ENCODE measurements around the gene GPR85. TPM values are rescaled to one million over a fixed set of nuclear protein-coding genes. Genes with fewer than 3 reads are reported as not detected.

The GPR85 gene
- 1 to 10 TPM in 1 of 2 donors, under 1 TPM in 1; 0.82 to 1.4 TPM for total RNA-seq
- 1 to 10 TPM; 1.0 to 2.7 (median 1.9) TPM for polyA plus RNA-seq (ENCODE audit: insufficient read length in 6 of 6)
- long read RNA-seq, donor 1: 0 reads
- long read RNA-seq, donor 2: 0 reads
- long read RNA-seq, donor 3, partial matches to known transcripts: 0 of 1 reads
- long read RNA-seq, donor 3, other reads (novel, unspliced or antisense): 0 of 1 reads
- long read RNA-seq, donor 4, partial matches to known transcripts: 0 of 1 reads
- long read RNA-seq, donor 4, other reads (novel, unspliced or antisense): 1 of 1 reads
- long read RNA-seq, donor 5: 0 reads
- long read RNA-seq, donor 6: 0 reads
- long read RNA-seq, donor 7: 0 reads
- long read RNA-seq, donor 8: 0 reads
- long read RNA-seq, donor 9: 0 reads
- long read RNA-seq, donor 10, partial matches to known transcripts: 0 of 1 reads
- long read RNA-seq, donor 10, other reads (novel, unspliced or antisense): 1 of 1 reads
- long read RNA-seq, donor 11, partial matches to known transcripts: 0 of 8 reads
- long read RNA-seq, donor 11, other reads (novel, unspliced or antisense): 0 of 8 reads
- long read RNA-seq, donor 12, partial matches to known transcripts: 0 of 2 reads
- long read RNA-seq, donor 12, other reads (novel, unspliced or antisense): 0 of 2 reads

- DNase-seq (peak in 3 of 4 donors; percentile 53 to 87 (median 83)), ATAC-seq (peak; percentile 94)
- Histone ChIP-seq H3K4me1 (no peaks in the 10 kb centered on the region), H3K27me3 (peaks cover 0 to 44% of the 10 kb centered on the region in 2 donors), H3K4me3 (peak within 1 kb of the TSS; percentile 34 to 39), H3K27ac (no peak within 1 kb of the TSS), H3K9me3 (no peaks in the 10 kb centered on the region), H3K36me3 (no peaks in the 10 kb centered on the region)
- TF ChIP-seq CTCF (IDR thresholded peaks at IDR 0.05): no peak
- intact Hi-C loops (cut with DNase I): no loop called here
Observed at GRCh38 chr7:113086431-113086888, at the start of gene GPR85. TSS of gene GPR85 (minus strand) at chr7:113086827. CDS start at chr7:113084721, 2,106 bp downstream.

GRCh38 chr7:113134025-113134424, 47.4 kb upstream of the GPR85 start:
- Histone ChIP-seq H3K36me3 (no peaks in the 10 kb centered on the region), H3K27ac (no peak overlapping the region), H3K27me3 (no peaks in the 10 kb centered on the region), H3K4me1 (no peaks in the 10 kb centered on the region), H3K4me3 (no peak overlapping the region), H3K9me3 (no peaks in the 10 kb centered on the region)
- ATAC-seq (no peak), DNase-seq (no peak)
- intact Hi-C loops (cut with DNase I): no loop called here
- no peak for TF ChIP-seq CTCF (IDR thresholded peaks at IDR 0.05)

GRCh38 chr7:113131367-113131766, 44.7 kb upstream of the GPR85 start:
- no peak for TF ChIP-seq CTCF (IDR thresholded peaks at IDR 0.05)
- Histone ChIP-seq H3K4me1 (no peaks in the 10 kb centered on the region), H3K4me3 (no peak overlapping the region), H3K27me3 (no peaks in the 10 kb centered on the region), H3K36me3 (no peaks in the 10 kb centered on the region), H3K9me3 (no peaks in the 10 kb centered on the region), H3K27ac (no peak overlapping the region)
- ATAC-seq: no peak
- DNase-seq: no peak
- intact Hi-C loops (cut with DNase I): no loop called here

- Histone ChIP-seq H3K9me3 (no peaks in the 10 kb centered on the region), H3K36me3 (no peaks in the 10 kb centered on the region), H3K27ac (no peak overlapping the region), H3K27me3 (no peaks in the 10 kb centered on the region), H3K4me3 (no peak overlapping the region), H3K4me1 (no peaks in the 10 kb centered on the region)
- intact Hi-C loops (cut with DNase I): no loop called here
- ATAC-seq (no peak), DNase-seq (no peak)
- TF ChIP-seq CTCF (IDR thresholded peaks at IDR 0.05): no peak
Observed at GRCh38 chr7:113128031-113128430, 41.4 kb upstream of the GPR85 start.

GRCh38 chr7:113125728-113126127, 39.1 kb upstream of the GPR85 start:
- no peak for ATAC-seq
- DNase-seq: no peak
- H3K9me3 ChIP-seq: no peaks in the 10 kb centered on the region
- TF ChIP-seq CTCF (IDR thresholded peaks at IDR 0.05): no peak
- no peaks in the 10 kb centered on the region for H3K36me3 ChIP-seq
- H3K27me3 ChIP-seq: no peaks in the 10 kb centered on the region
- no peaks in the 10 kb centered on the region for H3K4me1 ChIP-seq
- intact Hi-C loops (cut with DNase I): no loop called here
- no peak overlapping the region for H3K4me3 ChIP-seq
- H3K27ac ChIP-seq: no peak overlapping the region
